ENCODE data around the gene IGFALS. TPM values are rescaled to one million over a fixed set of nuclear protein-coding genes. Genes with fewer than 3 reads are reported as not detected.

The IGFALS gene
- total and polyA plus RNA-seq, 7 donors, result 0.46 to 2.2 (median 1.2) TPM

GRCh38 chr16:1768061-1768766 is 25.3 kb downstream of the IGFALS start:
- intact Hi-C loops (cut with DNase I), result no loop called here
- H3K4me3 ChIP-seq, result no peak overlapping the region
- H3K9me3 ChIP-seq, result no peaks in the 10 kb centered on the region
- no peak for DNase-seq
- TF ChIP-seq EP300 (IDR thresholded peaks at IDR 0.05) (no peak), POLR2AphosphoS5 (IDR thresholded peaks at IDR 0.05) (no peak), CTCF (IDR thresholded peaks at IDR 0.05) (no peak), POLR2A (IDR thresholded peaks at IDR 0.05) (no peak)
- peaks cover 0 to 35% (median 30%) of the 10 kb centered on the region in 4 donors for H3K4me1 ChIP-seq
- 89 to 90% methylated on average over 41 of the region's 41 CpGs for WGBS, 2 donors
- peaks cover 45 to 58% (median 47%) of the 10 kb centered on the region in 4 donors for H3K36me3 ChIP-seq
- no peaks in the 10 kb centered on the region for H3K27me3 ChIP-seq
- H3K27ac ChIP-seq, result no peak overlapping the region

GRCh38 chr16:1767116-1767994 is 26.1 kb downstream of the IGFALS start:
- 93 to 94% methylated on average over 42 of the region's 42 CpGs for WGBS, 2 donors
- intact Hi-C loops (cut with DNase I), result no loop called here
- Histone ChIP-seq H3K36me3 (peaks cover 53 to 66% (median 55%) of the 10 kb centered on the region in 4 donors), H3K9me3 (no peaks in the 10 kb centered on the region), H3K4me3 (no peak overlapping the region), H3K27ac (no peak overlapping the region), H3K27me3 (no peaks in the 10 kb centered on the region), H3K4me1 (peaks cover 0 to 31% (median 28%) of the 10 kb centered on the region in 4 donors)
- DNase-seq, result no peak
- TF ChIP-seq POLR2AphosphoS5 (IDR thresholded peaks at IDR 0.05) (no peak), CTCF (IDR thresholded peaks at IDR 0.05) (no peak), EP300 (IDR thresholded peaks at IDR 0.05) (no peak), POLR2A (IDR thresholded peaks at IDR 0.05) (no peak)

- Histone ChIP-seq H3K27ac (no peak overlapping the region), H3K4me3 (no peak overlapping the region), H3K27me3 (no peaks in the 10 kb centered on the region), H3K4me1 (peaks cover 0 to 24% (median 22%) of the 10 kb centered on the region in 4 donors), H3K36me3 (peaks cover 55 to 73% (median 59%) of the 10 kb centered on the region in 4 donors), H3K9me3 (no peaks in the 10 kb centered on the region)
- no peak for TF ChIP-seq CTCF (IDR thresholded peaks at IDR 0.05)
- TF ChIP-seq POLR2A (IDR thresholded peaks at IDR 0.05), result no peak
- TF ChIP-seq EP300 (IDR thresholded peaks at IDR 0.05), result no peak
- TF ChIP-seq POLR2AphosphoS5 (IDR thresholded peaks at IDR 0.05), result no peak
- 90% methylated on average over 18 of the region's 18 CpGs for WGBS, 2 donors
- intact Hi-C loops (cut with DNase I), result no loop called here
- DNase-seq, result no peak
Measured at GRCh38 chr16:1766701-1767100, 26.8 kb downstream of the IGFALS start.

- no peak for TF ChIP-seq CTCF (IDR thresholded peaks at IDR 0.05)
- no peak for TF ChIP-seq POLR2AphosphoS5 (IDR thresholded peaks at IDR 0.05)
- no peak for TF ChIP-seq POLR2A (IDR thresholded peaks at IDR 0.05)
- no peak for TF ChIP-seq EP300 (IDR thresholded peaks at IDR 0.05)
- 91 to 95% methylated on average over 19 of the region's 19 CpGs for WGBS, 2 donors
- H3K9me3 ChIP-seq, result no peaks in the 10 kb centered on the region
- intact Hi-C loops (cut with DNase I), result no loop called here
- H3K27me3 ChIP-seq, result no peaks in the 10 kb centered on the region
- peaks cover 0 to 21% (median 21%) of the 10 kb centered on the region in 4 donors for H3K4me1 ChIP-seq
- H3K36me3 ChIP-seq, result peaks cover 55 to 78% (median 62%) of the 10 kb centered on the region in 4 donors
- DNase-seq, result no peak
- no peak overlapping the region for H3K27ac ChIP-seq
- H3K4me3 ChIP-seq, result no peak overlapping the region
Measured at GRCh38 chr16:1766231-1766630, 27.3 kb downstream of the IGFALS start.

Data from sigmoid colon (tissue), 7 donors.